HG03354 (cell line): ENCODE data around the gene SND1.
A peak's percentile ranks its signal among the peaks of the same experiment; 100 is the strongest.
"Not testable (repeated sequence)": the region's sequence is repeated elsewhere in the genome, so short reads cannot be mapped to it uniquely, and the experiment has no call there.

ENCODE experiments used
- ATAC-seq: cut with Tn5 transposase; IDR thresholded peaks from one replicate; pipeline ENCODE4 v1.9.1; 2021; ENCODE audit warnings: mild to moderate bottlenecking; ENCODE audit not compliant: unreplicated experiment, poor library complexity, severe bottlenecking

SND1 gene

DNA sequence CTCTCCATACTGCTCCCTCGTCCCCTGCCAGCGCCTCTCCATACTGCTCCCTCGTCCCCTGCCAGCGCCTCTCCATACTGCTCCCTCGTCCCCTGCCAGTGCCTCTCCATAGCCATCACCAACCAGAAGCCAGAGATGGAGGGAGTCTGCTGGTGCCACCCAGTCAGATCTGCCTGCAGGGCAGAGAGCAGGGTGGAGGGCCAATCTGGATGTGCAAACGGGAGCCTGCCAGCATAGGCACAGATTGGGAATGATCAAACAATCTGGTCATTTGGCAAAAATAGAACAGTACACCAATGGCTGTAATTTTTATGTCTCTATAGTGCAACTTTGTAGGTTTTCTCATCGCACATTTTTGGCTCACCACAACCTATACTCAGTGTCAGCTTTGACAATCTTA lies 456.1 kb downstream of the SND1 start:
- no peak for ATAC-seq

DNA sequence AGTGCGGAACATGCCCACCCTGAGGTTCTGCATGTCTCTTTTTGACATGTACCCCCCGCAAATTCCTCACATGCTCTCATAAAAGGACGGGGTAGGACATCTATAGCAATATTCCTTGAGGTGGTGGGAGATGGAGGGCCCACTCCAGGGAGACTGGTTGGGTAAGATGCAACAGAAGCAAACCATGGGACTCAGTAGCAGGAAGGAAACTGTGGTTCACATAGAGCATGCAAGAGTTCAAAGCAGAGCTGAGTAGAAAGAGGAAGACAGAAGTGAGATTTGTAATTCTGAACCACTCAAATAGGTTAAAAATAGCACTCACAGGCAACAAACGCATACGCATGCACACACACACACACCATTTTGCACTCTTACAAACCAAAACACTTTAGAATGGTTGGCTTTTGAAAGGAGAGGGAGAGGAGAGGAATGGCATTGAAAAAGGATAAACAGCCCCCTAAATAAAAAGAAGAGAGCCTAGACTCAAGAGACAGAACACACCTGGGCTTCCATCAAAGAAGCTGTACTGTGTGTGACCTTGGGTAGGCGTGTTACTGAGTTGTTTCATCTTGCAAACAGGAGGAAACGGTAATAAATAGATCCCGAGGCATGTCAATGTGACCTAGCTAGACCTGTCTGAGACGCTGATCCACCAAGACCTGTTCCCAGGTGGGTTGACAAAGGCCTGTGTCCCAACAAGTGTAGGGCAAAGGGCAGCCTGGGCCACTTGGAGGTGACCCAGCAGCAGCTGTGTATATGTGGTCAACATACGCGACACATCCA lies 456.8 kb downstream of the SND1 start:
- peak; percentile 81 for ATAC-seq

DNA sequence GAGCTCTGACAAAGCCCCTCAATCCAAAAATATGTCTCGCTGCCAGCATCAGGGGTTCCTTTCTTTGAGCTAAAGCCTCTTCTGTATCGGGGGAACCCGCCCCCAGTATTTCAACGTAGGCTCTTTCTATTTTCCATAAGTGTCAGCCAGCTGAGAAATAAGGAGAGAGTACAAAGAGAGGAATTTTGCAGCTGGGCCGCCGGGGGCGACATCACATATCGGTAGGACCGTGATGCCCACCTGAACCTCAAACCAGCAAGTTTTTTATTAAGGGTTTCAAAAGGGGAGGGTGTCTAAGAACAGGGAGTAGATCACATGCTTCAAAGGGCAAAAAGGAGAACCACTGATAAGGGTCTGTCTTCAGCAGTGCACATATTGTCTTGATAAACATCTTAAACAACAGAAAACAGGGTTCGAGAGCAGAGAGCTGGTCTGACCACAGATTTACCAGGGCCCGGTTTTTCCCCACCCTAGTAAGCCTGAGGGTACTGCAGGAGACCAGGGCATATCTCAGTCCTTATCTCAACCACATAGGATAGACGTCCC lies 457.5 kb downstream of the SND1 start:
- not testable (repeated sequence) for ATAC-seq

DNA sequence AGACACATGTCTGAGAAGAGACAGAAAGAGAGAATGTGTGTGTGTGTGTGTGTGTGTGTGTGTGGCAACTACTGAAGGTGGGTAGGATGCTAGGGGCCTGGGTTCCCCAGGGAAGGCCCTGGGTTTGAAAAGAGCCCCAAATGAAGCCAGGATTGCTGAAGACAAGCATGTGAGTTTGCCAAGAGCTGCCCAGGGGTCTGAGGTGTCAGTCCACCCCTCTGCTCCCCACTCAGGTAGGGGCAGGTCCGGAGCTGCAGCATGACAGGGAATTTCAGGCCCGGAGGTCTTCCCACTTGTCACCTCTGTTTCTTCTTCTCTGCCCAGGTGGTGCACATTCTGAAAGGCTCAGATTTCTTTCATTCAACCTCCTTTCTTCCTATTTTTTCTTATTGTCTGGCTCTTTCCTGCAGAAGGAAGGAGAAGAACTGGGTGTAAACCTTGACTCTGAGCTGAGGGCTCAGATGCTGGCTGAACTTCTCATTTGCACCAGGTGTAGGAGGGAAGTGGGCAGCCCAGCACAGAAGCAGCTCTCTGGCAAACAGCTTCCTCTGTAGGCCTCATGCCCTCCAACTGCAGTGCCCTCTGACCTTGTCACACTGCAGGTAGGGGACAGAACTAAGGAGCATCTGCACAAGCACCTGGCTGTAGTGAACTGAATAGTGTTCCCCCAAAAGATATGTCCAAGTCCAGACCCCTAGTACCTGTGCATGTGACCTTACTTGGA lies 458.8 kb downstream of the SND1 start:
- ATAC-seq = no peak

DNA sequence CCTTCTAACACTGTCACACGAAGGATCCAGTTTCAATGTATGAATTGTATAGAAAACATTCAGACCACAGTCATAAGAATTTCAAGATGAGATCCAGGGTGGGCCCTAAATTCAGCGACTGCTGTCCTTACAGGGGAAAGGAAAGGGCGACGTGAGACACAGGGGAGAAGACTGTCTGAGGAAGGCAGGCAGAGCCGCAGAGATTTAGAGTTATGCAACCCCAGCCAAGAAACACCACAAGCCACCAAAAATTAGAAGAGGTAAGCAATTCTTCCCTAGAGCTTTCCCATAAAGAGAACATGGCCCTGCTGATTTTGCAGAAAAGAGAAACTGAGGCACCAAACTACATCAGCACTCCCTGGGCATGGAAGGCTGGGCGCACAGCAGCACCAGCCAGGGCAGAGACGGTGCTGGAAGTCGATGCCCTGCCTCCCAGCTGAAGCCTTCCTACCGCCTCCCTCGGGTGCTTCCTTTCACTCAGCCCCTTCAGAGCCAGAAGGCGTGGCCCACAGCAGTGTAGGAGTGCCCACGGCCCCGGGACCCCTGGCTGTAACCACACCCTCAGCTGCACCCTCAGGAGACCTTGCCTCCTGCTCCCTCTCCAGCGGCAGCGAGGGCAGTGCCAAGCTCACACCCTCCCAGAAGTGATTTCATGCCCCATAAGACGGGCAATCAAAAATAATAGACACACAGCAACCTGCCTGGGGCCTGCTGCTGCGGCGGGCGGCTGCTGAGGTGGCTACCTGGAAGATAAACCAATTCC lies 460.2 kb downstream of the SND1 start:
- no peak for ATAC-seq

DNA sequence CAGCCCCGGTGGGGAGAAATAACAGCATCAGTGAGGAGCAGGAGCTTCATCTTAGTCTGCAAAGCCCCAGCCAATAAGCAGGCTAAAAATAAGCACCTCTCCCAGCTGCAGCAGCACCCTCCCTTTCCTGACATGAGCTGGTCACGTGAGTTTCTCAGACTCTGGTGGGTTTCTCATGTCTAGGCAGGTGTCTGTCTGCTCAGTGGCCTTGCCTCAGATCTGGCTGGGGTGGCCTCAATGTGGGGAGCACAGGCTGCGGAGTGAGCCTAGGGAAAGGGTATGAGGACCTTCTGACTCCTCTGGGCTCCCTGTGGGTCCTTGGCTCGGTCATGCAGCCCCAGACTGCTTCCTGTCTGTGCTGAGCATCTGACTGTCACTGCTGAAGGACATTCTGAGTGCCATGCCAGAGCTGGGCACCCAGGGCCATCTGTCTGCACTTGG lies 460.8 kb downstream of the SND1 start:
- ATAC-seq = no peak

DNA sequence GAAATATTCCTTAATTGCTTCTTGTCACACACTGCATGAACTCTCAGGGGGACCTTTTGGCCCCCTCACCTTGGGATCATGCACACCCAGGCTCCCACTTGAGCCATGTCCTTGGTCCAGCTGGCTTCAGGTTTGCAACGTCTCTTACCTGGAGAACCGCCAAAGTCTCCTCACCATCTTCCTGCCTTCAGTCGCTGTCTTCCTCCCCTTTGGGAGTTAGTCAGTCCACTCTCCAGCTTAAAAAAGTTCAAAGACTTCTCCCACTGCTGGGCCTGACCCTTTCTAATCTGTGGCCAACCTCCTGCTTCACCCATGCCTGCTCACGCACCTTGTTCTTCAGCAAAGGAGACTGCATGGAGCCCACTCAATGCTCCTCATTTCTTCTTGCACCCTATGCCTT lies 461.8 kb downstream of the SND1 start:
- no peak for ATAC-seq

DNA sequence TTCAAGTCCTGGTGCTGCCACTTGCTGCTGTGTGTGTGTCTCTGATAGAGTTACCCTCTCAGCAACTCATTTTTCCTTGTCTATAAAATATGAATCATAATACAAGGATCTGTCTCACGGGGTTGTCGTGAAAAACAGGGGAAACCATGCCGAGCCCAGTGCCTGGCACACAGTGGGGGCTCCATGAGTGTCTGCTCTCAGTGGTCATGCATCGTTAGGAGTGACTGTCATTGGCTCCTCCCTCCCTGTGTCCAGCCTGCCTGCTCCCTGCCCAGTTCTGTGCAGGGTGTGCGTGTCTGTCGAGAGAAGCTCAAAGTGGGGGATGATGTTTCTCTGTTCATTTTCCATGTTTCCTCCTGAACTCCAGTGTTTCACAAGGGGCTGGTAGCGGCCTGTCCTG lies 462.8 kb downstream of the SND1 start:
- no peak for ATAC-seq

DNA sequence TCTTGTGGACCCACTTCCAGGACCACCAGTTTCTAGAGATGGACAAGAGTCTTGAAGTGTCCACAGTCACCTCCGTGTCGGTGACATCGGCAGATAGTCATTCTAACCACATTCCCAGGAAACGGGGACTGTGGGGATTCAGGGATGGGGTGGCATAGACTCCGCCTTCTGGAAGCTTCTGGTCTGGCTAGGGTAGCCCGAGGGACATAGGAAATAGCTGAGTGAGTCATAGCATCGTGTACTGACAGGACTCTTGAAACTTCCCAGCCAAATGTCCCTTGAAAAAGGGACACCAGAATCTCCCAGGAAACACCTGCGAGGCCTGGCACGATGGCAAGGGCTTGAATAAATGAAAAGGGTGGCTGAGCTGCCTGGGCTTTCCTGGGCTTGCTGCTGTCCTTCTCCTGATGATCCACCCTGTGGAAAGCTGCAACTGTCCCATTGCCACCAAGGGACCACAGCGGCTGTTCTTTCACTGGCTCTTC lies 463.4 kb downstream of the SND1 start:
- ATAC-seq = no peak

DNA sequence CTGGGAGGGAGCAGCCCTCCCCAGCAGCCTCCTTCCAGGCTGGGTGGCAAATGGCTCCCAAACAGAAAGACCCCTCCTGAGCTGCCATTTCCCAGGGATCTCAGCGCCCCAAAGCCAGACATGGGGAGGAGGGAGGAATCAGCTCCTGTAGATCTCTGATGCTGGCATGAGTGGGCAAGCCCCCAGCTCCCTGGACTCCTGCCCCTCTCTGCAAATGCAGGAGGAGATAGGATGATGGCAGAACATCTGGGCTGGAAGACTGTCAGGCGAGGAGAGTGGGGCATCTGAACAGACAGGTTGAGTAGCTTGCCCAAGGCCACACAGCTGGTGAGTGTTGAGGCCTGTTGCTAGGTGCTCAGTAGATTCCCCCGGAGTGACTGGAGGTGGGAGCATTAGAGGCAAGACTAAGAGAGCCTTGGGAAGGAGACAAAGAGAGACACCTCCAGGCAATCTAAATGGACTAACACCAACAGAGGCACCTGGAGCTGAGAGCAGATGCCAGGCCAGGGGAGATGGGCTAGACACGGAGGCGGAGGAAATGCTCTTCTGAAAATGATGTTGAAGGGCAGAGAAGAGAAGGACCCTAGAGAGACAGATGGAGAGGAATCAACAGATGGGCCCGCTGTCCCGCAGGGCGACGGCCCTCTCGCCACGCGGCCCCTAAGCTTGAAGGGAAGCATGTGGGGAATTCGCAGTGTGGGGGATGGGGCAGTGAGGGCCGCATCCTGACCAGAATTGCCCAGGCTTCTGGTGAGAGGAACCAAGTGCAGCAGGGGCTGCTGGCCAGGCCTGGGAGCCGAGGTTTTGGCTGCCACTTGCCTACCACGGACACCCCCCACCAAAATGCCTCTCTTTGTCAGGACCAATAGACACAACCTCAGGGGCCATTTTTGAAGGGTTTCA lies 464.1 kb downstream of the SND1 start:
- ATAC-seq = no peak

DNA sequence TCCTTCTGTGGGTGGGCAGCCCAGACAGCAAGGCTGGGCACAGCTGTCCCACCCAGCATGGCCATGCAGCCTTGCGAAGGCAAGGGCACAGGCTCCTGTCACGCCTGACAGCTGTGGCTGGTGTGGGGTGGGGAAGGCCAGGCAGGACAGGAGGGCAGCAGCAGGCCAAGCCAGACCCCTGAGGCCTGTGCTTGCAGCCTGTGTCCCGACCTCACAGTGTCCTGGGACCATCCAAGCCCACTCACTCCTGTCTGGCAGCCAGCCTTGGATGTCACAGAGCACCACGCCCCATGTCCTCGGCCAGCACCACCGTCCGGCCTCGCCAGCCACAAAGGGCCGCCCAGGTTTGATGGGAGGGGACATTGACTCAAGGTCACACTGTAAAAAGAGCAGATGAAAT lies 464.7 kb downstream of the SND1 start:
- no peak for ATAC-seq

DNA sequence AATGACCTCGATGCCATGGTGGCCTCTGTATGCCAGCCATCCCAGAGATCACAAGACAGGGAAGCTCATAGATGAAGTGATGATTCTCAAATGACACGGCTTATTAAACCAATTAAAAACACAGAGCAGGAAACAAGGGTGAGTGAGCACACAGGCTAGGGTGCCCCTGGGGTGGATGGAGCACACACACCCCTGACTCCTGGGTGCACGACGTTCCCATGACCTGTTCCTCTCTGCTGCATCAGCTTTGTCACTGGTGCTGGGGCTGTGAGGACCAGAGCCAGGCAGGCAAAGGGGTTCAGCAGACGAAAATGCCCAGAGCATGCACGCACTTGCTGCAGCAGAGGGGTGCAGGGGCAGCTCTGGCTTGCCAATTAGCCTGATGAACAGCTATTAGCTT lies 465.7 kb downstream of the SND1 start:
- no peak for ATAC-seq

DNA sequence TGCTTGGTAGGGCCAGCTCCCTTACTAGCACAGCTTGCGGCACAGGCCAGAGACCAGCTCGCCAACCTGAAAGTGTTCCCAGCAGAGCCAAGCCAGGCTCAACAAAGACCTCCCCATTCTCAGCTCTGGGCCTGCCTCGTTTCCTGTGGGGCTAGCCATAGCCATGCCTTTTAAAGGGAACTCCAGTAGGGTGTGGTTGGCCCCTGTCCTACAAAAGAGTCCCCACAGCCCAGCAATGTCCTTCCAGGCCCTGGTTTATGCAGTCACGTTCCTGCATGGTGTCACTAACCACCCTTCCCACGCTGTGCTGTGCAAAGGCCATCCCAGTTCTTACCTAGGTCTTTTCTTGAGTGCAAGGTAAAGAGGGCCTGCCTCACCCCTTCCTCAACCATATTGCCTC lies 467.0 kb downstream of the SND1 start:
- no peak for ATAC-seq

DNA sequence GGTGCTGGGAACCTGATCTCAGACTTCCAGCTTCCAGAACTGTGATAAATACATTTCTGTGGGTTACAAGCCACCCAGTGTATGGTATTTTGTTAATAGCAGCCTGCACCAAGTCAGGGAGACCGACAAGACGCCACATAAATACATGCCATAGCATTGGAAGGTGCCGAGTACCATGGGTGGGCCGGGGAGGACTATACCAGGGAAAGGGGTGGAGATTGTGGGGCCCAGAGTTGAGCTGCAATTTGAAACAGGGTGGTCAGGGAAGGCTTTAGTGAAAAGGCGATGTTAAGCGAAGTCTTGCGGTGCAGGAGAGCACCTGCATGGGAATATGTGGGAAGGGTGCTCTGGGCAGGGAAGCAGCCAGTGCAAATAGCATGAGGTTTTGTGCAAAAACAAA lies 468.1 kb downstream of the SND1 start:
- no peak for ATAC-seq

DNA sequence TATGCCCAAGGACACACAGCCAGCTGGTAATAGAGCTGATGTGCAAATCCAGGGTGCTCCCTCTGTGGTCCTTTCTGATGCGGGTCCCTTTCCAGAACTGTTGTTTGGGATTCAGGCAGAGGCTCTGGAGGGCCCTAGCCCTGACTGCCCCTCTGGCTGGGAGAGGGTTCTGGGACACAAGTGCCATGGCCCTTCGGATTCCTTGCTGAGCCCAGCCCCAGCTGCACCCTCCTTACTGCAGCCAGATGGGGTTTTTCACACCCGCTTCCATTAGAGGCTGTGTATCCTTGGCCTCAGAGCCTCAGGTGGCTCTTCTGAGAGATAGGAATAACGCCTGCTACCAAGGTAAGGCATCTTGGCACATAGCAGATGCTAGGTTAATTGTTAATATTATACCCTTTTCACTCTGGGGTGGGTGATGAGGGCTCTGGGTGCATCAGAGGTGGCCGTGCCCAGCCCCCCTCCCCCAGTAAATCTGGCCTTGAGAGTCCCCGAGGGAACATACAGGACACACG lies 469.0 kb downstream of the SND1 start:
- ATAC-seq = no peak

DNA sequence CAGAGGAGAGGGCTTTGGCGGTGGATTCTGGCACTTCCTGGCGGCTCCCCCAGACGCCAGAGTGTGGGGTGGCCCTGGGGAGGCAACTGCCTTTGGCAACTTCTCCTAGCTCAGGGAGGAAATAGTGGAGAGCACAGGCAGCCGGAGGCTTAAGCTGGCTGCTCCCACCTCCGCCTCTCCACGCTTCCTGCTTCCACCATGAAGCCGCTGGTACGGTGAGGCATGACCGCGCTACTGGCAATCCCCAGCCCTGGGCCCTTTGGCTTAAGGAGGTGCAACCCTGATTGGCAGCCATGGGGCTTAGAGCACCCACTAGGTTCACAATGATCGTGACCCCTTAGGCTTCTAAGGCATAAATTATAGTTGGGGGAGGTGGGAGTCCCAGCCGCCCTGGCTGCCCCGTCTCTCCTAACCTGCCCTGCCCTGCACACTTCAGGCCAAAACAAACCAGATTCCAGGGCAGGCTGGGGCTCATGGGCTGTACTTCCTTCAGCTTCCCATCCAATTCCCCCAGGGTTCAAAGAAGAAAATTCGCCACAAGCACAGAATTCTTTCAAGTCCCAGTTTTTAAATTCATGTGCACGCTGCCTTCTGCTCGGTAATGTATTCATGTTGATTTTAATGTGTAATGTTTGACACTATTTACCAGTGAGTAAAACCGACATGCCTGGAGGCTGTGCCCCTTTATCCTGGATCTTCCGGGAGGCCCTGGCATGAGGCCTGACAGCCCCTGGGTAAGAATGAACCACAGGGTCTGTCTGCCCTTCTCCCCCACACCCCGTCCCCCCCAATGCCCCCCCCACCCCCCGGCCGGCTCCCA lies 469.9 kb downstream of the SND1 start:
- no peak for ATAC-seq

DNA sequence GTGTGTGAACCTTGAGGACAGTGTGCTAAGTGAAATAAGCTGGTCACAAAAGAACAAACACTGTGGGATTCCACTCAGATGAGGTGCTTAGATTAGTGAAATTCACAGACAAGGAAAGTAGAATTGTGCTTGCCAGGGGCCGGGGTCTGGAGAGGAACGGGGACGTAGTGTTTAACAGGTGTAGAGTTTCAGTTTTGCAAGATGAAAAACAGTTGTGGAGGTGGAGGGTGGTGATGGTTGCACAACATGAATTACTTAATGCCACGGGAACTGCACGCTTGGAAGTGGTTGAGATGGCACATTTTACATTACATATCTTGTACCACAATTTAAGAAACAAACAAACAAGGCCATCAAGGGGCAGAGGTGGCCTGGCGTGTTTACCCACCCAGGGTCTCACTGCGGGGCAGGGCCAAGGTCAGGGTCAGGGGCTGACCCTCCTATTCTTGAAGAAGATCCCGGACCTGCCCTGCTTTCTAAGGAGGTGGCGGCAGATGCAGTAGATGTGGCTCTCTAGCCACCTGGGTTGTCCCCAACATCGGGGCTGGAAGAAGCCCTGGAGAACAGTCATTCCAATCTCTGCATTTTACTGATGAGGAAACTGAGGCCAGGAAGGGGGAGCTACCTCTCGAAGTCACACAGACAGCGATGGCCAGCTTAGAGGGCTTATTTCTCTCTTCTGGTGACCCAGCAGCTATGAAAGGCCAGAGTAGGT lies 470.7 kb downstream of the SND1 start:
- no peak for ATAC-seq
